Midbrain (tissue), 1 donor: ENCODE measurements around the gene ORC2.

Experiments
- DNase-seq: peaks from one replicate; lab custom pipeline; 2025; lab: John Stamatoyannopoulos, UW

ORC2 gene

GRCh38 chr2:200860092-200860795 lies 103.2 kb downstream of the ORC2 start:
- DNase-seq, result peak; percentile 24
